H1 (cell line): ENCODE results near the gene DGKI. TPM values are rescaled to one million over a fixed set of nuclear protein-coding genes. Genes with fewer than 3 reads are reported as not detected.

Experiments used
- CBX5 ChIP-seq: fragments of 300-800, 300-1000 bp; sonication (generic); IDR thresholded peaks from 2 replicates; pipeline ENCODE4 v1.7.1; 2016; ENCODE audit warnings: antibody characterized with exemption, low read length, low read depth
- CHD1 ChIP-seq: IDR thresholded peaks from 2 replicates; pipeline ENCODE4 v1.6.1; 2012; ENCODE audit warnings: low read depth, low read length, improper control_type of control experiment
- EZH2 ChIP-seq: fragments of 200-600 bp; sonication (generic); IDR thresholded peaks from 2 replicates; pipeline ENCODE4 v1.7.1; 2012; ENCODE audit warnings: low read depth, mild to moderate bottlenecking, moderate library complexity, low read length, inconsistent platforms; ENCODE audit not compliant: severe bottlenecking
- RXRA ChIP-seq: IDR thresholded peaks from 2 replicates; pipeline ENCODE4 v1.6.1; 2011; ENCODE audit warnings: low read depth, mild to moderate bottlenecking, low read length, moderate library complexity; ENCODE audit not compliant: insufficient read depth
- SIX5 ChIP-seq: IDR thresholded peaks from 2 replicates; pipeline ENCODE4 v1.6.1; 2011; ENCODE audit warnings: mild to moderate bottlenecking, low read depth, low read length
- SUZ12 ChIP-seq: fragments of 200-600 bp; sonication (generic); IDR thresholded peaks from 2 replicates; pipeline ENCODE4 v1.6.1; 2012; ENCODE audit warnings: mild to moderate bottlenecking, inconsistent platforms, low read length, moderate library complexity, mixed read lengths
- TEAD4 ChIP-seq: IDR thresholded peaks from 2 replicates; pipeline ENCODE4 v1.6.1; 2012; ENCODE audit warnings: low read depth, low read length, inconsistent platforms, mixed read lengths
- polyA plus RNA-seq, 7 experiments: library from polyadenylated mRNA; depleted of rRNA in 3 of 7; stranded (reverse) in 5 of 7; unstranded in 2 of 7; fragments of >200 nt in 5 of 7; fragments of 200-250 nt in 2 of 7; gene quantifications; 1 replicate in 5 of 7; 2 replicates in 1 of 7; 4 replicates in 1 of 7; pipeline versions ENCODE4 v1.2.1 to v1.2.3, GENCODE V29; 2011 to 2013; ENCODE audit warnings: missing spikeins in 2 of 7, mixed read lengths in 2 of 7
- total RNA-seq: library from RNA; stranded (reverse); fragmentation: NEBNext Ultra II Directional; extraction: Animal tissue kit (Norgen Biotek cat#: 25700); gene quantifications from 2 replicates; pipeline ENCODE4 v1.2.1, GENCODE V29; 2021
- TF ChIP-seq, protein P1 (sequence below): fragments of 300-600 bp; sonication (generic); IDR thresholded peaks from 2 replicates; pipeline ENCODE4 v1.7.1; 2012; ENCODE audit warnings: low read length, moderate library complexity, mild to moderate bottlenecking, inconsistent platforms; ENCODE audit not compliant: insufficient replicate concordance
- TF ChIP-seq, protein P2 (sequence below), 3 experiments: IDR thresholded peaks; 1 replicate in 2 of 3; 2 replicates in 1 of 3; pipeline versions ENCODE4 v1.5.1 to v1.6.1; 2011; ENCODE audit warnings: low read length in 3 of 3, mild to moderate bottlenecking in 3 of 3, inconsistent platforms in 2 of 3, low read depth in 1 of 3, moderate library complexity in 1 of 3; ENCODE audit not compliant: insufficient read depth in 1 of 3; ENCODE audit errors: control extremely low read depth in 1 of 3

The DGKI gene
- total and polyA plus RNA-seq, 2 of the 8 experiments (the other 6 are each of a cell fraction or from before 2014, with no cell fraction given) = 0.20 to 0.71 TPM

DNA sequence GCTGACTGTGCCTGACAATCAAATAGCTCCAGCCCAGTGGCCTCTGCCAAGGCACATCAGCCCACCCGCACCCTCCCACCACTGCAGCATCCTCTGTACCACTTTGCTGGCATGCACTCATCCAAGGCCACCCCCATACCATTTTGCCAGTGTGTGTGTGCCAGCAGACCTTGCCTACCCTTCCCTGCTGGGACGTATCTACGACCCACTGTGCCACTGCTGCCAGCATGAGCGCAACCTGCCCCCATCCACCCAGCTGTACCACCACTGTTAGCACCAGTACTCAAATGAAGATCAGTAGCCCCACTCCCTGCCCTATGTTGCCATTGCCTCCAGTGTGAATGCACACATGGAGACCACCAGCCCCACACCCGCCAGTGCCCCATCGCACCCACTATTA lies 353.9 kb downstream of the DGKI start (continued):
- TF ChIP-seq, protein P1, sequence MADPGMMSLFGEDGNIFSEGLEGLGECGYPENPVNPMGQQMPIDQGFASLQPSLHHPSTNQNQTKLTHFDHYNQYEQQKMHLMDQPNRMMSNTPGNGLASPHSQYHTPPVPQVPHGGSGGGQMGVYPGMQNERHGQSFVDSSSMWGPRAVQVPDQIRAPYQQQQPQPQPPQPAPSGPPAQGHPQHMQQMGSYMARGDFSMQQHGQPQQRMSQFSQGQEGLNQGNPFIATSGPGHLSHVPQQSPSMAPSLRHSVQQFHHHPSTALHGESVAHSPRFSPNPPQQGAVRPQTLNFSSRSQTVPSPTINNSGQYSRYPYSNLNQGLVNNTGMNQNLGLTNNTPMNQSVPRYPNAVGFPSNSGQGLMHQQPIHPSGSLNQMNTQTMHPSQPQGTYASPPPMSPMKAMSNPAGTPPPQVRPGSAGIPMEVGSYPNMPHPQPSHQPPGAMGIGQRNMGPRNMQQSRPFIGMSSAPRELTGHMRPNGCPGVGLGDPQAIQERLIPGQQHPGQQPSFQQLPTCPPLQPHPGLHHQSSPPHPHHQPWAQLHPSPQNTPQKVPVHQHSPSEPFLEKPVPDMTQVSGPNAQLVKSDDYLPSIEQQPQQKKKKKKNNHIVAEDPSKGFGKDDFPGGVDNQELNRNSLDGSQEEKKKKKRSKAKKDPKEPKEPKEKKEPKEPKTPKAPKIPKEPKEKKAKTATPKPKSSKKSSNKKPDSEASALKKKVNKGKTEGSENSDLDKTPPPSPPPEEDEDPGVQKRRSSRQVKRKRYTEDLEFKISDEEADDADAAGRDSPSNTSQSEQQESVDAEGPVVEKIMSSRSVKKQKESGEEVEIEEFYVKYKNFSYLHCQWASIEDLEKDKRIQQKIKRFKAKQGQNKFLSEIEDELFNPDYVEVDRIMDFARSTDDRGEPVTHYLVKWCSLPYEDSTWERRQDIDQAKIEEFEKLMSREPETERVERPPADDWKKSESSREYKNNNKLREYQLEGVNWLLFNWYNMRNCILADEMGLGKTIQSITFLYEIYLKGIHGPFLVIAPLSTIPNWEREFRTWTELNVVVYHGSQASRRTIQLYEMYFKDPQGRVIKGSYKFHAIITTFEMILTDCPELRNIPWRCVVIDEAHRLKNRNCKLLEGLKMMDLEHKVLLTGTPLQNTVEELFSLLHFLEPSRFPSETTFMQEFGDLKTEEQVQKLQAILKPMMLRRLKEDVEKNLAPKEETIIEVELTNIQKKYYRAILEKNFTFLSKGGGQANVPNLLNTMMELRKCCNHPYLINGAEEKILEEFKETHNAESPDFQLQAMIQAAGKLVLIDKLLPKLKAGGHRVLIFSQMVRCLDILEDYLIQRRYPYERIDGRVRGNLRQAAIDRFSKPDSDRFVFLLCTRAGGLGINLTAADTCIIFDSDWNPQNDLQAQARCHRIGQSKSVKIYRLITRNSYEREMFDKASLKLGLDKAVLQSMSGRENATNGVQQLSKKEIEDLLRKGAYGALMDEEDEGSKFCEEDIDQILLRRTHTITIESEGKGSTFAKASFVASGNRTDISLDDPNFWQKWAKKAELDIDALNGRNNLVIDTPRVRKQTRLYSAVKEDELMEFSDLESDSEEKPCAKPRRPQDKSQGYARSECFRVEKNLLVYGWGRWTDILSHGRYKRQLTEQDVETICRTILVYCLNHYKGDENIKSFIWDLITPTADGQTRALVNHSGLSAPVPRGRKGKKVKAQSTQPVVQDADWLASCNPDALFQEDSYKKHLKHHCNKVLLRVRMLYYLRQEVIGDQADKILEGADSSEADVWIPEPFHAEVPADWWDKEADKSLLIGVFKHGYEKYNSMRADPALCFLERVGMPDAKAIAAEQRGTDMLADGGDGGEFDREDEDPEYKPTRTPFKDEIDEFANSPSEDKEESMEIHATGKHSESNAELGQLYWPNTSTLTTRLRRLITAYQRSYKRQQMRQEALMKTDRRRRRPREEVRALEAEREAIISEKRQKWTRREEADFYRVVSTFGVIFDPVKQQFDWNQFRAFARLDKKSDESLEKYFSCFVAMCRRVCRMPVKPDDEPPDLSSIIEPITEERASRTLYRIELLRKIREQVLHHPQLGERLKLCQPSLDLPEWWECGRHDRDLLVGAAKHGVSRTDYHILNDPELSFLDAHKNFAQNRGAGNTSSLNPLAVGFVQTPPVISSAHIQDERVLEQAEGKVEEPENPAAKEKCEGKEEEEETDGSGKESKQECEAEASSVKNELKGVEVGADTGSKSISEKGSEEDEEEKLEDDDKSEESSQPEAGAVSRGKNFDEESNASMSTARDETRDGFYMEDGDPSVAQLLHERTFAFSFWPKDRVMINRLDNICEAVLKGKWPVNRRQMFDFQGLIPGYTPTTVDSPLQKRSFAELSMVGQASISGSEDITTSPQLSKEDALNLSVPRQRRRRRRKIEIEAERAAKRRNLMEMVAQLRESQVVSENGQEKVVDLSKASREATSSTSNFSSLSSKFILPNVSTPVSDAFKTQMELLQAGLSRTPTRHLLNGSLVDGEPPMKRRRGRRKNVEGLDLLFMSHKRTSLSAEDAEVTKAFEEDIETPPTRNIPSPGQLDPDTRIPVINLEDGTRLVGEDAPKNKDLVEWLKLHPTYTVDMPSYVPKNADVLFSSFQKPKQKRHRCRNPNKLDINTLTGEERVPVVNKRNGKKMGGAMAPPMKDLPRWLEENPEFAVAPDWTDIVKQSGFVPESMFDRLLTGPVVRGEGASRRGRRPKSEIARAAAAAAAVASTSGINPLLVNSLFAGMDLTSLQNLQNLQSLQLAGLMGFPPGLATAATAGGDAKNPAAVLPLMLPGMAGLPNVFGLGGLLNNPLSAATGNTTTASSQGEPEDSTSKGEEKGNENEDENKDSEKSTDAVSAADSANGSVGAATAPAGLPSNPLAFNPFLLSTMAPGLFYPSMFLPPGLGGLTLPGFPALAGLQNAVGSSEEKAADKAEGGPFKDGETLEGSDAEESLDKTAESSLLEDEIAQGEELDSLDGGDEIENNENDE = no peak
- no peak for TF ChIP-seq CHD1
- no peak for TF ChIP-seq SIX5
- no peak for TF ChIP-seq CBX5
- TF ChIP-seq TEAD4 = no peak
- TF ChIP-seq, protein P2, sequence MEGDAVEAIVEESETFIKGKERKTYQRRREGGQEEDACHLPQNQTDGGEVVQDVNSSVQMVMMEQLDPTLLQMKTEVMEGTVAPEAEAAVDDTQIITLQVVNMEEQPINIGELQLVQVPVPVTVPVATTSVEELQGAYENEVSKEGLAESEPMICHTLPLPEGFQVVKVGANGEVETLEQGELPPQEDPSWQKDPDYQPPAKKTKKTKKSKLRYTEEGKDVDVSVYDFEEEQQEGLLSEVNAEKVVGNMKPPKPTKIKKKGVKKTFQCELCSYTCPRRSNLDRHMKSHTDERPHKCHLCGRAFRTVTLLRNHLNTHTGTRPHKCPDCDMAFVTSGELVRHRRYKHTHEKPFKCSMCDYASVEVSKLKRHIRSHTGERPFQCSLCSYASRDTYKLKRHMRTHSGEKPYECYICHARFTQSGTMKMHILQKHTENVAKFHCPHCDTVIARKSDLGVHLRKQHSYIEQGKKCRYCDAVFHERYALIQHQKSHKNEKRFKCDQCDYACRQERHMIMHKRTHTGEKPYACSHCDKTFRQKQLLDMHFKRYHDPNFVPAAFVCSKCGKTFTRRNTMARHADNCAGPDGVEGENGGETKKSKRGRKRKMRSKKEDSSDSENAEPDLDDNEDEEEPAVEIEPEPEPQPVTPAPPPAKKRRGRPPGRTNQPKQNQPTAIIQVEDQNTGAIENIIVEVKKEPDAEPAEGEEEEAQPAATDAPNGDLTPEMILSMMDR (IDR thresholded peaks at IDR 0.05; ENCODE audit: control extremely low read depth in 1 of 3, insufficient read depth in 1 of 3, low read depth in 1 of 3, low read length in 3 of 3) = no peak
- TF ChIP-seq SUZ12 = no peak
- TF ChIP-seq RXRA = no peak
- no peak for TF ChIP-seq EZH2
